Transverse colon (tissue), 4 donors: ENCODE results near the gene GNB4. TPM values are rescaled to one million over a fixed set of nuclear protein-coding genes. Genes with fewer than 3 reads are reported as not detected.

Experiments used
- DNase-seq: peaks from one replicate; pipeline ENCODE4 v3.0.0-alpha.2; 2019
- H3K27ac ChIP-seq, 4 donors: fragments of 200-600 bp; sonication (generic); 2 replicates each; pipeline ENCODE4 v1.5.1; 2016 to 2018; ENCODE audit warnings: inconsistent platforms in 4 of 4
- H3K27me3 ChIP-seq: fragments of 200-600 bp; sonication (generic); 2 replicates; pipeline ENCODE4 v1.5.1; 2017; ENCODE audit warnings: inconsistent platforms
- H3K36me3 ChIP-seq, 4 donors: fragments of 200-600 bp; sonication (generic); 2 replicates each; pipeline ENCODE4 v1.5.1; 2017 to 2019; ENCODE audit warnings: inconsistent platforms in 4 of 4
- H3K4me1 ChIP-seq, 4 donors: fragments of 200-600 bp; sonication (generic); 2 replicates each; pipeline ENCODE4 v1.5.1; 2017 to 2020; ENCODE audit warnings: inconsistent platforms in 4 of 4
- H3K4me3 ChIP-seq, 4 donors: fragments of 200-600 bp; sonication (generic); 1 replicate in 1 of 4; 2 replicates in 3 of 4; pipeline versions ENCODE4 v1.5.1 to v1.6.1; 2017 to 2019; ENCODE audit warnings: inconsistent platforms in 4 of 4
- H3K9me3 ChIP-seq, 2 donors: fragments of 200-600 bp; sonication (generic); 2 replicates each; pipeline ENCODE4 v1.5.1; 2017 to 2019; ENCODE audit warnings: inconsistent platforms in 2 of 2
- EP300 ChIP-seq: sonication (generic); formaldehyde crosslinking; IDR thresholded peaks from one replicate; pipeline ENCODE4 v1.6.1; 2017; ENCODE audit warnings: antibody characterized with exemption, low read depth
- POLR2A ChIP-seq: fragments of 450-650 bp; IDR thresholded peaks from one replicate; pipeline ENCODE4 v1.6.1; 2016; ENCODE audit warnings: antibody characterized with exemption, mild to moderate bottlenecking, moderate library complexity
- POLR2AphosphoS5 ChIP-seq, 3 donors: sonication (generic); formaldehyde crosslinking; IDR thresholded peaks; one replicate each; pipeline ENCODE4 v1.6.1; 2016; ENCODE audit warnings: antibody characterized with exemption in 3 of 3
- WGBS, 2 donors: methylation state at CpG; one replicate each; pipeline ENCODE4 v1.1.5; 2018; ENCODE audit warnings: low coverage in 1 of 2; 5-methylcytosine and 5-hydroxymethylcytosine counted together
- in situ Hi-C, 4 donors: fragments of 200-750 bp; cut with MboI; loops; one replicate each; pipeline versions ENCODE4 v1.15.0 to v1.15.1; 2017; ENCODE audit warnings: low sequenced_read_pairs in 3 of 4, low pct_ligation_motif_present in 1 of 4, low pct_unique_long_range_greater_than_20kb in 1 of 4
- intact Hi-C: fragments of 100-400 bp; cut with DNase I; formaldehyde crosslinking; loops from one replicate; pipeline ENCODE4 v1.15.1; 2023; ENCODE audit warnings: low total_unique reads
- total RNA-seq, 4 donors: library from RNA; depleted of rRNA; stranded (reverse); fragments of >200 nt; gene quantifications; one replicate each; pipeline ENCODE4 v1.1.0, GENCODE V29; 2016
- TF ChIP-seq, protein P1 (sequence below), 5 experiments: fragments of 200-600 bp in 3 of 5; fragments of 450-650 bp in 2 of 5; sonication (generic) in 3 of 5; IDR thresholded peaks; 1 replicate in 2 of 5; 2 replicates in 3 of 5; pipeline ENCODE4 v1.5.1; 2016 to 2017; ENCODE audit warnings: antibody characterized with exemption in 5 of 5, inconsistent platforms in 3 of 5, mild to moderate bottlenecking in 2 of 5, moderate library complexity in 1 of 5

GNB4 gene
- total RNA-seq, 4 donors from 2014 or later: 9.0 to 11.6 (median 10.2) TPM

DNA sequence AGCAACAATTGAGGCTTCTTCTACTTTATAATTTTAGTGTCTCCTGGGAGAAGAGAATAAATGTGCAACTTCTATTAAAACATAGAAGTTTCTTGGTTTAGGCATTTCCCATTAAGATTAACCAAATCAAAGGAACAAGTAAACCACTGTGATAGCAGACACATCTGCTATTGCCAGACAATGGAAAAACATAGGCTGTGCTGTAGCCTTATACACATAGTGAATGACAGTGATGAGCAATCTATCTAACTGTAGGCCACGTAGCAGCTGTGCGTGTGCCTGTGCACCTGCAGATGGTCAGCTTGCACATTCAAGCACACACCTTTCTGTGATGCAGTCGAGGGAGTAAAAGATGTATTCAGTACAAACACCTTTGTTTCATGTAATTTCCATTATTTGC is 32.7 kb downstream of the GNB4 start:
- Histone ChIP-seq H3K27ac (no peak overlapping the region), H3K9me3 (no peaks in the 10 kb centered on the region), H3K36me3 (no peaks in the 10 kb centered on the region), H3K4me3 (no peak overlapping the region), H3K4me1 (no peaks in the 10 kb centered on the region), H3K27me3 (no peaks in the 10 kb centered on the region)
- in situ Hi-C loops: loop anchor here in 1 of 4 donors (25.0 kb wide), 1 partner anchor 144 kb away; the partner anchor contains the start of gene ACTL6A
- no peak for DNase-seq
- intact Hi-C loops: no loop called here
- TF ChIP-seq POLR2AphosphoS5 (IDR thresholded peaks at IDR 0.05): no peak
- TF ChIP-seq, protein P1, sequence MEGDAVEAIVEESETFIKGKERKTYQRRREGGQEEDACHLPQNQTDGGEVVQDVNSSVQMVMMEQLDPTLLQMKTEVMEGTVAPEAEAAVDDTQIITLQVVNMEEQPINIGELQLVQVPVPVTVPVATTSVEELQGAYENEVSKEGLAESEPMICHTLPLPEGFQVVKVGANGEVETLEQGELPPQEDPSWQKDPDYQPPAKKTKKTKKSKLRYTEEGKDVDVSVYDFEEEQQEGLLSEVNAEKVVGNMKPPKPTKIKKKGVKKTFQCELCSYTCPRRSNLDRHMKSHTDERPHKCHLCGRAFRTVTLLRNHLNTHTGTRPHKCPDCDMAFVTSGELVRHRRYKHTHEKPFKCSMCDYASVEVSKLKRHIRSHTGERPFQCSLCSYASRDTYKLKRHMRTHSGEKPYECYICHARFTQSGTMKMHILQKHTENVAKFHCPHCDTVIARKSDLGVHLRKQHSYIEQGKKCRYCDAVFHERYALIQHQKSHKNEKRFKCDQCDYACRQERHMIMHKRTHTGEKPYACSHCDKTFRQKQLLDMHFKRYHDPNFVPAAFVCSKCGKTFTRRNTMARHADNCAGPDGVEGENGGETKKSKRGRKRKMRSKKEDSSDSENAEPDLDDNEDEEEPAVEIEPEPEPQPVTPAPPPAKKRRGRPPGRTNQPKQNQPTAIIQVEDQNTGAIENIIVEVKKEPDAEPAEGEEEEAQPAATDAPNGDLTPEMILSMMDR (IDR thresholded peaks at IDR 0.05): no peak
- TF ChIP-seq EP300: no peak
- TF ChIP-seq POLR2A: no peak
- 86 to 89% methylated on average over 3 of the region's 3 CpGs for WGBS, 2 donors

DNA sequence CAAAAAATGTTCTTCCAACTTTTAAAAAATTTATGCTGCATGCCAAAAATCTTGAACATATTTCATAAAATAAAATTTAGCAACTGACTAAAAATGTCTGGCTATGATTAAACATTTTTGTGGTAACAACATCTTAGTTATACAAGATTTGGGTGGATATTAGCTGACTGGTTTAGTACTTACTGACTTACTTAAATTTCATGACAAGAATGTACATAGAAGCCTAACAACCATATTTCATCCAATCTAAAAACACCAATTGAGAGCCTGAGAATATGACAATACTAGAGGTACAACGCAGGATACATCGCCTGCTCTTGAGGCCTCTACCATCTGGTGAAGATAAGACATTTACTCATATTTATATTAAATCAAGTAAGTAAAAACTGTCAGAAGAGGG is 34.6 kb downstream of the GNB4 start:
- in situ Hi-C loops: loop anchor here in 1 of 4 donors (25.0 kb wide), 1 partner anchor 146 kb away; the partner anchor contains the start of gene ACTL6A
- no peak for DNase-seq
- TF ChIP-seq POLR2A: no peak
- no peak for TF ChIP-seq POLR2AphosphoS5 (IDR thresholded peaks at IDR 0.05)
- no peak for TF ChIP-seq EP300
- TF ChIP-seq, protein P1 (IDR thresholded peaks at IDR 0.05): no peak
- intact Hi-C loops: no loop called here
- 94 to 100% methylated on average over 2 of the region's 2 CpGs for WGBS, 2 donors
- Histone ChIP-seq H3K9me3 (no peaks in the 10 kb centered on the region), H3K27ac (no peak overlapping the region), H3K4me1 (no peaks in the 10 kb centered on the region), H3K4me3 (no peak overlapping the region), H3K36me3 (no peaks in the 10 kb centered on the region), H3K27me3 (no peaks in the 10 kb centered on the region)

DNA sequence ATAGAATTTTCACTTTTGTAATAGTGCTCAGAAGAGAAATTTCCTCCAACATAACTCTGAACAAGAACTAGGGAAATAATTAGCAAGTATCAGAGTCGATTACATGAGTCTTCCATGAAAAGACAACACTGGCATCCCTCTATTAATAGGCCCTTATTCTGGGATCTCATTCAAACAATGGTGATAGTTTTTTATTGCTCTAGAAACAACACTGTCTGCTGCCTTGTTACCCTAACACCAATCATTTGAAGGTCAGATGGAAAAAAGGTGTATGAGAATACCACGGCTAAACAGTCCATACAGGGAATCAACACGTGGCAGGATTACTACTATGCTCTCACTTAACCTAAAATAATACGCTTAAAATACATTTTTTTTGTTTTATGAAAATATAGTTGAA is 35.9 kb downstream of the GNB4 start:
- no peak overlapping the region for H3K27ac ChIP-seq
- in situ Hi-C loops: loop anchor here in 1 of 4 donors (25.0 kb wide), 1 partner anchor 147 kb away; the partner anchor contains the start of gene ACTL6A

DNA sequence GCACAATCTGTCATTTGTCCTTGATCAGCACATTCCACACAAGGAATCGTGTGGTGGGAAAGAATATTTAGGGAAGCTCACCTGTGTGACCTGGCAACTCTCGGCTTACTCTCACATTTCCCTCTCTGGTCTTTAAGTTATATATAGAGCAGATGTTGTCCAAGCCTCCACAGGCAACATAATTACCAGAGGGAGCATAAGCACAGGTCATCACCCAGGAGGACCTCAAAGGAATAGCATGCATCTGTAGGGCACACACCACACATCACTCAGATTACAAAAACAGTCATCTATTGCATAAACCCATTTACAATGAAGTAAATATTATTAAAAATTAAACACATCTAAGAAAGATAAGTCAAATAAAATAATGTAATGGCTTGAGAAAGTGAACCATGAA is 36.5 kb downstream of the GNB4 start:
- H3K4me3 ChIP-seq: no peak overlapping the region
- TF ChIP-seq POLR2AphosphoS5 (IDR thresholded peaks at IDR 0.05) (no peak), EP300 (no peak)
- no peak overlapping the region for H3K27ac ChIP-seq
- DNase-seq: no peak
- H3K27me3 ChIP-seq: no peaks in the 10 kb centered on the region
- no peaks in the 10 kb centered on the region for H3K9me3 ChIP-seq
- 94 to 100% methylated on average over 2 of the region's 2 CpGs for whole genome bisulfite sequencing, 2 donors
- intact Hi-C loops (no loop called here), in situ Hi-C loops (loop anchor here in 1 of 4 donors (25.0 kb wide), 1 partner anchor 147 kb away; the partner anchor contains the start of gene ACTL6A)
- H3K36me3 ChIP-seq: no peaks in the 10 kb centered on the region
- H3K4me1 ChIP-seq: no peaks in the 10 kb centered on the region

More for the DNA sequence above, 35.9 kb downstream of the GNB4 start:
- 92 to 94% methylated on average over 4 of the region's 4 CpGs for WGBS, 2 donors
- no peaks in the 10 kb centered on the region for H3K27me3 ChIP-seq
- no peak for DNase-seq
- H3K4me3 ChIP-seq: no peak overlapping the region
- no peaks in the 10 kb centered on the region for H3K4me1 ChIP-seq
- no peaks in the 10 kb centered on the region for H3K36me3 ChIP-seq
- intact Hi-C loops: no loop called here
- TF ChIP-seq EP300: no peak
- TF ChIP-seq, protein P1 (IDR thresholded peaks at IDR 0.05): no peak
- TF ChIP-seq POLR2AphosphoS5 (IDR thresholded peaks at IDR 0.05): no peak
- TF ChIP-seq POLR2A: no peak
- H3K9me3 ChIP-seq: no peaks in the 10 kb centered on the region

DNA sequence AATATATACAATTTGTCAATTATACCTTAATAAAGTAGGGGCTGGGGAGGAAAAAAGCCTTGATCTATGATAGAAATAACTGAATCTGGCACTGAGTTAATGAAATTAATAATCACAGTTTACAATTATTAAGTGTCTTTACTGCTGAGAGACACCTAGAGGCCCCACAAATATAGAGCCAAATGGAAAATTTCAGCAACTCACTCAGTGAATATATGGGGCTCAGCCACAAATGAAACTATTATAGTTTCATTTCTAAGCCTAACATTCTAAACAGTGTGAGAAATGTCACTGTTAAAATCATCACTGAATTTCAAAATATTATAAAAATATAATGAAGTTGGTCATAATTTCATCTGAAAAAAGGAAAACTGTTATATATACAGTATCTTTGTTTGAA is 40.3 kb downstream of the GNB4 start:
- intact Hi-C loops (no loop called here), in situ Hi-C loops (loop anchor here in 1 of 4 donors (25.0 kb wide), 1 partner anchor 151 kb away; the partner anchor contains the start of gene ACTL6A)
- no peak for DNase-seq
- Histone ChIP-seq H3K9me3 (no peaks in the 10 kb centered on the region), H3K36me3 (no peaks in the 10 kb centered on the region), H3K4me1 (no peaks in the 10 kb centered on the region), H3K27ac (no peak overlapping the region), H3K27me3 (no peaks in the 10 kb centered on the region), H3K4me3 (no peak overlapping the region)
- TF ChIP-seq, protein P1 (IDR thresholded peaks at IDR 0.05): no peak
- TF ChIP-seq EP300 (no peak), POLR2A (no peak), POLR2AphosphoS5 (IDR thresholded peaks at IDR 0.05) (no peak)
